ENCODE results near the gene CCDC183.

Gene CCDC183

GRCh38 chr9:136769710-136770191, 26.4 kb upstream of the CCDC183 start:
- TF ChIP-seq YY1 (IDR thresholded peaks at IDR 0.05; ENCODE audit: insufficient read depth, insufficient read length), result no peak
- TF ChIP-seq ZNF274 (IDR thresholded peaks at IDR 0.05; ENCODE audit: low read depth, low read length), result no peak
- TF ChIP-seq SUZ12 (IDR thresholded peaks at IDR 0.05; ENCODE audit: extremely low read depth, insufficient read depth, insufficient read length), result no peak
- Histone ChIP-seq H3K4me3 (ENCODE audit: insufficient read length, low read depth) (peak overlapping the region; percentile 15), H3K27me3 (ENCODE audit: insufficient read depth, insufficient read length) (peaks cover 10% of the 10 kb centered on the region), H3K9ac (ENCODE audit: insufficient read length, low read depth) (no peak overlapping the region), H3K9me3 (ENCODE audit: insufficient read depth, low read length) (peaks cover 20% of the 10 kb centered on the region; the same call in 1 of the 2 replicates), H3K4me1 (ENCODE audit: insufficient read depth, insufficient read length) (peaks cover 9% of the 10 kb centered on the region), H3K36me3 (ENCODE audit: insufficient read depth, insufficient read length, low read length) (no peaks in the 10 kb centered on the region)
- DNase-seq (ENCODE audit: low read depth, low spot score), result peak; percentile 35

- Histone ChIP-seq H3K4me3 (ENCODE audit: insufficient read length, low read depth) (no peak overlapping the region), H3K9me3 (ENCODE audit: insufficient read depth, low read length) (peaks cover 21% of the 10 kb centered on the region; the same call in 1 of the 2 replicates), H3K9ac (ENCODE audit: insufficient read length, low read depth) (no peak overlapping the region), H3K36me3 (ENCODE audit: insufficient read depth, insufficient read length, low read length) (no peaks in the 10 kb centered on the region), H3K27me3 (ENCODE audit: insufficient read depth, insufficient read length) (peaks cover 8% of the 10 kb centered on the region), H3K4me1 (ENCODE audit: insufficient read depth, insufficient read length) (peaks cover 4% of the 10 kb centered on the region)
- no peak for DNase-seq (ENCODE audit: low read depth, low spot score)
- TF ChIP-seq SUZ12 (IDR thresholded peaks at IDR 0.05; ENCODE audit: extremely low read depth, insufficient read depth, insufficient read length) (no peak), ZNF274 (IDR thresholded peaks at IDR 0.05; ENCODE audit: low read depth, low read length) (no peak), YY1 (IDR thresholded peaks at IDR 0.05; ENCODE audit: insufficient read depth, insufficient read length) (no peak)
These were observed 24.2 kb upstream of the CCDC183 start for GRCh38 chr9:136771907-136772415.

- DNase-seq (ENCODE audit: low read depth, low spot score), result peak; percentile 70
- Histone ChIP-seq H3K9ac (ENCODE audit: insufficient read length, low read depth) (no peak overlapping the region), H3K9me3 (ENCODE audit: insufficient read depth, low read length) (peaks cover 21% of the 10 kb centered on the region; the same call in 1 of the 2 replicates), H3K36me3 (ENCODE audit: insufficient read depth, insufficient read length, low read length) (no peaks in the 10 kb centered on the region), H3K4me1 (ENCODE audit: insufficient read depth, insufficient read length) (peaks cover 4% of the 10 kb centered on the region), H3K27me3 (ENCODE audit: insufficient read depth, insufficient read length) (peaks cover 10% of the 10 kb centered on the region), H3K4me3 (ENCODE audit: insufficient read length, low read depth) (no peak overlapping the region)
- no peak for TF ChIP-seq ZNF274 (IDR thresholded peaks at IDR 0.05; ENCODE audit: low read depth, low read length)
- TF ChIP-seq YY1 (IDR thresholded peaks at IDR 0.05; ENCODE audit: insufficient read depth, insufficient read length), result peak; percentile 39
These were observed 22.6 kb upstream of the CCDC183 start for GRCh38 chr9:136773386-136774044.

- Histone ChIP-seq H3K9me3 (ENCODE audit: insufficient read depth, low read length) (peaks cover 21% of the 10 kb centered on the region; the same call in 1 of the 2 replicates), H3K4me3 (ENCODE audit: insufficient read length, low read depth) (no peak overlapping the region), H3K4me1 (ENCODE audit: insufficient read depth, insufficient read length) (peaks cover 4% of the 10 kb centered on the region), H3K36me3 (ENCODE audit: insufficient read depth, insufficient read length, low read length) (no peaks in the 10 kb centered on the region), H3K27me3 (ENCODE audit: insufficient read depth, insufficient read length) (peaks cover 15% of the 10 kb centered on the region), H3K9ac (ENCODE audit: insufficient read length, low read depth) (no peak overlapping the region)
- no peak for TF ChIP-seq SUZ12 (IDR thresholded peaks at IDR 0.05; ENCODE audit: extremely low read depth, insufficient read depth, insufficient read length)
- TF ChIP-seq ZNF274 (IDR thresholded peaks at IDR 0.05; ENCODE audit: low read depth, low read length), result no peak
- TF ChIP-seq YY1 (IDR thresholded peaks at IDR 0.05; ENCODE audit: insufficient read depth, insufficient read length), result no peak
- DNase-seq (ENCODE audit: low read depth, low spot score), result no peak
These were observed 21.6 kb upstream of the CCDC183 start for GRCh38 chr9:136774416-136775045.

- Histone ChIP-seq H3K4me1 (ENCODE audit: insufficient read depth, insufficient read length) (peaks cover 4% of the 10 kb centered on the region), H3K9ac (ENCODE audit: insufficient read length, low read depth) (no peak overlapping the region), H3K27me3 (ENCODE audit: insufficient read depth, insufficient read length) (peaks cover 15% of the 10 kb centered on the region), H3K4me3 (ENCODE audit: insufficient read length, low read depth) (no peak overlapping the region), H3K36me3 (ENCODE audit: insufficient read depth, insufficient read length, low read length) (no peaks in the 10 kb centered on the region), H3K9me3 (ENCODE audit: insufficient read depth, low read length) (peaks cover 21% of the 10 kb centered on the region; the same call in 1 of the 2 replicates)
- DNase-seq (ENCODE audit: low read depth, low spot score), result no peak
- TF ChIP-seq ZNF274 (IDR thresholded peaks at IDR 0.05; ENCODE audit: low read depth, low read length) (no peak), YY1 (IDR thresholded peaks at IDR 0.05; ENCODE audit: insufficient read depth, insufficient read length) (no peak), SUZ12 (IDR thresholded peaks at IDR 0.05; ENCODE audit: extremely low read depth, insufficient read depth, insufficient read length) (no peak)
These were observed 20.9 kb upstream of the CCDC183 start for GRCh38 chr9:136775191-136775590.

GRCh38 chr9:136776947-136777346, 19.2 kb upstream of the CCDC183 start:
- H3K9ac ChIP-seq (ENCODE audit: insufficient read length, low read depth), result no peak overlapping the region
- H3K4me1 ChIP-seq (ENCODE audit: insufficient read depth, insufficient read length), result no peaks in the 10 kb centered on the region
- TF ChIP-seq YY1 (IDR thresholded peaks at IDR 0.05; ENCODE audit: insufficient read depth, insufficient read length), result no peak
- TF ChIP-seq SUZ12 (IDR thresholded peaks at IDR 0.05; ENCODE audit: extremely low read depth, insufficient read depth, insufficient read length), result no peak
- TF ChIP-seq ZNF274 (IDR thresholded peaks at IDR 0.05; ENCODE audit: low read depth, low read length), result no peak
- H3K4me3 ChIP-seq (ENCODE audit: insufficient read length, low read depth), result no peak overlapping the region
- DNase-seq (ENCODE audit: low read depth, low spot score), result no peak
- H3K36me3 ChIP-seq (ENCODE audit: insufficient read depth, insufficient read length, low read length), result no peaks in the 10 kb centered on the region
- H3K27me3 ChIP-seq (ENCODE audit: insufficient read depth, insufficient read length), result peaks cover 15% of the 10 kb centered on the region
- peaks cover 21% of the 10 kb centered on the region; the same call in 1 of the 2 replicates for H3K9me3 ChIP-seq (ENCODE audit: insufficient read depth, low read length)

- Histone ChIP-seq H3K36me3 (ENCODE audit: insufficient read depth, insufficient read length, low read length) (no peaks in the 10 kb centered on the region), H3K4me3 (ENCODE audit: insufficient read length, low read depth) (no peak overlapping the region), H3K27me3 (ENCODE audit: insufficient read depth, insufficient read length) (peaks cover 15% of the 10 kb centered on the region), H3K9me3 (ENCODE audit: insufficient read depth, low read length) (peaks cover 21% of the 10 kb centered on the region; the same call in 1 of the 2 replicates), H3K9ac (ENCODE audit: insufficient read length, low read depth) (no peak overlapping the region), H3K4me1 (ENCODE audit: insufficient read depth, insufficient read length) (no peaks in the 10 kb centered on the region)
- TF ChIP-seq YY1 (IDR thresholded peaks at IDR 0.05; ENCODE audit: insufficient read depth, insufficient read length), result no peak
- no peak for TF ChIP-seq ZNF274 (IDR thresholded peaks at IDR 0.05; ENCODE audit: low read depth, low read length)
- no peak for TF ChIP-seq SUZ12 (IDR thresholded peaks at IDR 0.05; ENCODE audit: extremely low read depth, insufficient read depth, insufficient read length)
- DNase-seq (ENCODE audit: low read depth, low spot score), result no peak
These were observed 18.8 kb upstream of the CCDC183 start for GRCh38 chr9:136777359-136777758.
